Activated CD4-positive, alpha-beta memory T cell treated with anti-CD3 and anti-CD28 coated beads for 36 hours (primary cell): ENCODE results near the gene KCNQ5. TPM values are rescaled to one million over a fixed set of nuclear protein-coding genes. Genes with fewer than 3 reads are reported as not detected.
A peak's percentile ranks its signal among the peaks of the same experiment; 100 is the strongest.

ENCODE experiments used
- CTCF ChIA-PET: fragments of 350-600 bp; sonication (Branson Sonifier 250); formaldehyde crosslinking; loops from one replicate; lab custom pipeline; 2021; ENCODE audit warnings: antibody characterized with exemption, inconsistent platforms; lab: Charles Lee
- POLR2A ChIA-PET: fragments of 350-600 bp; sonication (Branson Sonifier 250); formaldehyde crosslinking; loops from one replicate; lab custom pipeline; 2021; ENCODE audit warnings: antibody characterized with exemption; lab: Charles Lee
- DNase-seq: peaks from one replicate; pipeline ENCODE4 v3.0.0-alpha.2; 2020
- H3K27ac Mint-ChIP-seq: one replicate; pipeline ENCODE4 v1.8.0; 2021; ENCODE audit warnings: mixed read lengths
- H3K27me3 Mint-ChIP-seq: one replicate; pipeline ENCODE4 v1.8.0; 2021; ENCODE audit warnings: mixed read lengths
- H3K36me3 Mint-ChIP-seq: one replicate; pipeline ENCODE4 v1.8.0; 2021; ENCODE audit warnings: mixed read lengths
- H3K4me1 Mint-ChIP-seq: one replicate; pipeline ENCODE4 v1.8.0; 2021; ENCODE audit warnings: low read depth, mixed read lengths
- H3K4me3 Mint-ChIP-seq: one replicate; pipeline ENCODE4 v1.8.0; 2021; ENCODE audit warnings: mild to moderate bottlenecking, mixed read lengths
- H3K9me3 Mint-ChIP-seq: one replicate; pipeline ENCODE4 v1.8.0; 2021; ENCODE audit warnings: mixed read lengths
- intact Hi-C: fragments of 100-400 bp; cut with micrococcal nuclease; formaldehyde crosslinking; loops from one replicate; pipeline ENCODE4 v1.15.1; 2023
- total RNA-seq, 2 experiments: library from RNA; stranded (reverse); gene quantifications; one replicate each; pipeline ENCODE4 v1.2.3, GENCODE V29; 2021

The KCNQ5 gene
- total RNA-seq, 2 experiments from 2014 or later, result 4.5 to 5.2 TPM

- Mint-ChIP-seq H3K27me3 (peaks cover 2% of the 10 kb centered on the region), H3K4me3 (peak overlapping the region; percentile 81), H3K36me3 (peaks cover 2% of the 10 kb centered on the region), H3K9me3 (no peaks in the 10 kb centered on the region), H3K27ac (peak overlapping the region; percentile 89), H3K4me1 (peaks cover 57% of the 10 kb centered on the region)
- peak; percentile 34 for DNase-seq
- ChIA-PET POLR2A (interaction anchor here (4.0 kb wide), 1 partner anchor 29 kb away, joined by 27 read pairs; no protein-coding TSS in a partner anchor), CTCF (interaction anchor here (1.0 to 9.2 kb wide), 5 partner anchors 12 to 510 kb away, joined by 3 to 231 read pairs (median 5); no protein-coding TSS in a partner anchor)
- intact Hi-C loops, result loop anchor here (1.0 to 10.0 kb wide), 12 partner anchors 28 to 1032 kb away; partner anchors contain the start of genes KHDC1 and SLC17A5
These were observed 983 bp upstream of the KCNQ5 start for GRCh38 chr6:72620871-72621290.

GRCh38 chr6:72622094-72622940 lies 453 bp downstream of the KCNQ5 start:
- POLR2A ChIA-PET, result interaction anchor here (0.6 to 4.0 kb wide), 3 partner anchors 14 to 27 kb away, joined by 3 to 27 read pairs (median 3); no protein-coding TSS in a partner anchor
- H3K4me1 Mint-ChIP-seq, result peaks cover 61% of the 10 kb centered on the region
- intact Hi-C loops, result loop anchor here (2.0 to 10.0 kb wide), 5 partner anchors 70 to 962 kb away; partner anchors contain the start of gene EEF1A1
- H3K36me3 Mint-ChIP-seq, result peaks cover 3% of the 10 kb centered on the region
- peaks cover 2% of the 10 kb centered on the region for H3K27me3 Mint-ChIP-seq
- peak overlapping the region; percentile 87 for H3K27ac Mint-ChIP-seq
- peak overlapping the region; percentile 87 for H3K4me3 Mint-ChIP-seq
- H3K9me3 Mint-ChIP-seq, result no peaks in the 10 kb centered on the region
- DNase-seq, result peak; percentile 65
- CTCF ChIA-PET, result interaction anchor here (0.5 to 9.2 kb wide), 7 partner anchors 12 to 1845 kb away, joined by 3 to 231 read pairs (median 4); no protein-coding TSS in a partner anchor

- Mint-ChIP-seq H3K27me3 (peaks cover 2% of the 10 kb centered on the region), H3K4me3 (peak overlapping the region; percentile 87), H3K27ac (no peak overlapping the region), H3K4me1 (peaks cover 56% of the 10 kb centered on the region), H3K36me3 (peaks cover 3% of the 10 kb centered on the region), H3K9me3 (no peaks in the 10 kb centered on the region)
- no peak for DNase-seq
- CTCF ChIA-PET, result no interaction called here
- intact Hi-C loops, result loop anchor here (2.0 to 10.0 kb wide), 5 partner anchors 72 to 961 kb away; partner anchors contain the start of gene EEF1A1
- POLR2A ChIA-PET, result no interaction called here
These were observed 1.9 kb downstream of the KCNQ5 start for GRCh38 chr6:72623808-72624207.

- Mint-ChIP-seq H3K9me3 (no peaks in the 10 kb centered on the region), H3K4me1 (peaks cover 47% of the 10 kb centered on the region), H3K27me3 (peaks cover 2% of the 10 kb centered on the region), H3K4me3 (no peak overlapping the region), H3K36me3 (peaks cover 3% of the 10 kb centered on the region), H3K27ac (no peak overlapping the region)
- ChIA-PET POLR2A (no interaction called here), CTCF (interaction anchor here (0.6 to 1.1 kb wide), 2 partner anchors 8 to 201 kb away, joined by 3 to 4 read pairs; no protein-coding TSS in a partner anchor)
- DNase-seq, result no peak
- intact Hi-C loops, result loop anchor here (5.0 to 10.0 kb wide), 4 partner anchors 72 to 960 kb away; no protein-coding TSS in a partner anchor
These were observed 2.8 kb downstream of the KCNQ5 start for GRCh38 chr6:72624557-72625160.

GRCh38 chr6:72626126-72626525 lies 4.3 kb downstream of the KCNQ5 start:
- Mint-ChIP-seq H3K27ac (peak overlapping the region; percentile 12), H3K36me3 (peaks cover 3% of the 10 kb centered on the region), H3K4me3 (no peak overlapping the region), H3K27me3 (no peaks in the 10 kb centered on the region), H3K9me3 (no peaks in the 10 kb centered on the region), H3K4me1 (peaks cover 32% of the 10 kb centered on the region)
- peak; percentile 42 for DNase-seq
- ChIA-PET CTCF (interaction anchor here (0.5 to 3.5 kb wide), 4 partner anchors 10 to 509 kb away, joined by 3 to 19 read pairs (median 4); no protein-coding TSS in a partner anchor), POLR2A (interaction anchor here (0.5 to 1.1 kb wide), 3 partner anchors 9 to 220 kb away, joined by 3 to 4 read pairs (median 3); no protein-coding TSS in a partner anchor)
- intact Hi-C loops, result loop anchor here (1.0 to 10.0 kb wide), 5 partner anchors 23 to 959 kb away; no protein-coding TSS in a partner anchor

GRCh38 chr6:72627539-72627938 lies 5.7 kb downstream of the KCNQ5 start:
- no peak overlapping the region for H3K27ac Mint-ChIP-seq
- intact Hi-C loops, result loop anchor here (2.0 to 10.0 kb wide), 3 partner anchors 111 to 957 kb away; no protein-coding TSS in a partner anchor
- peaks cover 5% of the 10 kb centered on the region for H3K36me3 Mint-ChIP-seq
- CTCF ChIA-PET, result interaction anchor here (1.5 to 3.5 kb wide), 2 partner anchors 11 to 507 kb away, joined by 5 to 19 read pairs; no protein-coding TSS in a partner anchor
- H3K9me3 Mint-ChIP-seq, result no peaks in the 10 kb centered on the region
- POLR2A ChIA-PET, result no interaction called here
- peaks cover 31% of the 10 kb centered on the region for H3K4me1 Mint-ChIP-seq
- H3K4me3 Mint-ChIP-seq, result no peak overlapping the region
- no peaks in the 10 kb centered on the region for H3K27me3 Mint-ChIP-seq
- no peak for DNase-seq

- Mint-ChIP-seq H3K27ac (no peak overlapping the region), H3K4me3 (no peak overlapping the region), H3K9me3 (no peaks in the 10 kb centered on the region), H3K36me3 (peaks cover 3% of the 10 kb centered on the region), H3K4me1 (peaks cover 7% of the 10 kb centered on the region), H3K27me3 (no peaks in the 10 kb centered on the region)
- DNase-seq, result no peak
- ChIA-PET CTCF (no interaction called here), POLR2A (no interaction called here)
- intact Hi-C loops, result no loop called here
These were observed 9.6 kb downstream of the KCNQ5 start for GRCh38 chr6:72631480-72631879.

- no peak for DNase-seq
- H3K27ac Mint-ChIP-seq, result no peak overlapping the region
- ChIA-PET POLR2A (no interaction called here), CTCF (no interaction called here)
- no peak overlapping the region for H3K4me3 Mint-ChIP-seq
- H3K4me1 Mint-ChIP-seq, result no peaks in the 10 kb centered on the region
- H3K27me3 Mint-ChIP-seq, result no peaks in the 10 kb centered on the region
- peaks cover 2% of the 10 kb centered on the region for H3K36me3 Mint-ChIP-seq
- intact Hi-C loops, result no loop called here
- no peaks in the 10 kb centered on the region for H3K9me3 Mint-ChIP-seq
These were observed 13.8 kb downstream of the KCNQ5 start for GRCh38 chr6:72635636-72636035.

- no peak for DNase-seq
- Mint-ChIP-seq H3K4me1 (no peaks in the 10 kb centered on the region), H3K27ac (no peak overlapping the region), H3K4me3 (no peak overlapping the region), H3K27me3 (no peaks in the 10 kb centered on the region), H3K36me3 (peaks cover 2% of the 10 kb centered on the region), H3K9me3 (no peaks in the 10 kb centered on the region)
- POLR2A ChIA-PET, result interaction anchor here (1.0 kb wide), 1 partner anchor 13 kb away, joined by 3 read pairs; no protein-coding TSS in a partner anchor
- CTCF ChIA-PET, result interaction anchor here (1.1 kb wide), 1 partner anchor 20 kb away, joined by 3 read pairs; no protein-coding TSS in a partner anchor
- intact Hi-C loops, result no loop called here
These were observed 14.4 kb downstream of the KCNQ5 start for GRCh38 chr6:72636215-72636614.

- CTCF ChIA-PET, result interaction anchor here (1.1 kb wide), 1 partner anchor 21 kb away, joined by 3 read pairs; no protein-coding TSS in a partner anchor
- H3K9me3 Mint-ChIP-seq, result no peaks in the 10 kb centered on the region
- DNase-seq, result no peak
- no peak overlapping the region for H3K4me3 Mint-ChIP-seq
- intact Hi-C loops, result no loop called here
- POLR2A ChIA-PET, result interaction anchor here (1.0 kb wide), 1 partner anchor 14 kb away, joined by 3 read pairs; no protein-coding TSS in a partner anchor
- no peaks in the 10 kb centered on the region for H3K4me1 Mint-ChIP-seq
- peaks cover 2% of the 10 kb centered on the region for H3K36me3 Mint-ChIP-seq
- no peak overlapping the region for H3K27ac Mint-ChIP-seq
- no peaks in the 10 kb centered on the region for H3K27me3 Mint-ChIP-seq
These were observed 14.9 kb downstream of the KCNQ5 start for GRCh38 chr6:72636786-72637185.

- Mint-ChIP-seq H3K27me3 (no peaks in the 10 kb centered on the region), H3K4me3 (no peak overlapping the region), H3K4me1 (no peaks in the 10 kb centered on the region), H3K27ac (no peak overlapping the region), H3K9me3 (no peaks in the 10 kb centered on the region), H3K36me3 (no peaks in the 10 kb centered on the region)
- ChIA-PET POLR2A (no interaction called here), CTCF (interaction anchor here (1.5 kb wide), 1 partner anchor 24 kb away, joined by 4 read pairs; no protein-coding TSS in a partner anchor)
- DNase-seq, result no peak
- intact Hi-C loops, result no loop called here
These were observed 18.2 kb downstream of the KCNQ5 start for GRCh38 chr6:72639920-72640614.
